Activated B cell treated with CpG ODN at 0.5 μM for 24 hours (primary cell): ENCODE measurements around the gene IFT74. TPM values are rescaled to one million over a fixed set of nuclear protein-coding genes. Genes with fewer than 3 reads are reported as not detected.
"Not testable (repeated sequence)": the region's sequence is repeated elsewhere in the genome, so short reads cannot be mapped to it uniquely, and the experiment has no call there.

Experiments
- ATAC-seq: fragments of 200-7000 bp; cut with Tn5 transposase; one replicate; pipeline ENCODE4 v1.10.0; 2021; ENCODE audit warnings: low read depth, mild to moderate bottlenecking, moderate library complexity
- CTCF ChIA-PET: fragments of 350-600 bp; sonication (Branson Sonifier 250); formaldehyde crosslinking; loops from one replicate; lab custom pipeline; 2021; ENCODE audit warnings: antibody characterized with exemption; lab: Charles Lee
- POLR2A ChIA-PET: fragments of 350-600 bp; sonication (Branson Sonifier 250); formaldehyde crosslinking; loops from one replicate; lab custom pipeline; 2021; ENCODE audit warnings: antibody characterized with exemption; lab: Charles Lee
- DNase-seq: peaks from one replicate; pipeline ENCODE4 v3.0.0; 2022
- H3K27ac Mint-ChIP-seq: one replicate; pipeline ENCODE4 v1.8.0; 2020; ENCODE audit warnings: mixed read lengths
- H3K27me3 Mint-ChIP-seq: one replicate; pipeline ENCODE4 v1.8.0; 2021; ENCODE audit warnings: mixed read lengths
- H3K36me3 Mint-ChIP-seq: one replicate; pipeline ENCODE4 v1.8.0; 2021; ENCODE audit warnings: low read depth, mixed read lengths
- H3K4me1 Mint-ChIP-seq: one replicate; pipeline ENCODE4 v1.8.0; 2021; ENCODE audit warnings: mixed read lengths
- H3K4me3 Mint-ChIP-seq: one replicate; pipeline ENCODE4 v1.8.0; 2020; ENCODE audit warnings: mild to moderate bottlenecking, mixed read lengths
- H3K9me3 Mint-ChIP-seq: one replicate; pipeline ENCODE4 v1.8.0; 2020; ENCODE audit warnings: mixed read lengths
- intact Hi-C: fragments of 100-400 bp; cut with micrococcal nuclease; formaldehyde crosslinking; loops from one replicate; pipeline ENCODE4 v1.15.1; 2024
- total RNA-seq: library from RNA; stranded (reverse); gene quantifications from 2 replicates; pipeline ENCODE4 v1.2.3, GENCODE V29; 2022
- TF ChIP-seq, protein P1 (sequence below): fragments of 200-600 bp; IDR thresholded peaks from one replicate; pipeline ENCODE4 v1.8.0; 2022; ENCODE audit warnings: antibody characterized with exemption, mild to moderate bottlenecking

IFT74 gene
- total RNA-seq, 1 donor from 2014 or later = 14.3 TPM

DNA sequence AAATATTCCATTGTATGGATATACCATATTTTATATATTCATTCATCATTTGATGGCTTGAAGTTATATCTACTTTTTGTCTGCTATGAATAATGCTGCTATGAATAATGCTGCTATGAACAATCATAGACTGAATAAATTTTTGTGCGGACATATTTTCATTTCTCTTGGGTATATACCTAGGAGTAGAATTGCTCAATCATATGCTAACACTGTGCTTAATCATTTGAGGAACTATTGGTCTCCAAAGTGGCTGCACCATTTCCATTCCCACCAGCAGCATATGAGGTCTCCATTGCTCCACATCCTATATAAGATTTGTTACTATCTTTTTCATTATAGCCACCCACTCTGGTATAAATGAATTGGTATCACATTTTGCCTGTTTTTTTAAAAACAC lies 134.5 kb downstream of the IFT74 start:
- Mint-ChIP-seq H3K4me3 (no peak overlapping the region), H3K27ac (no peak overlapping the region), H3K4me1 (no peaks in the 10 kb centered on the region), H3K27me3 (peaks cover 11% of the 10 kb centered on the region), H3K36me3 (no peaks in the 10 kb centered on the region), H3K9me3 (no peaks in the 10 kb centered on the region)
- ChIA-PET CTCF (no interaction called here), POLR2A (no interaction called here)
- TF ChIP-seq, protein P1, sequence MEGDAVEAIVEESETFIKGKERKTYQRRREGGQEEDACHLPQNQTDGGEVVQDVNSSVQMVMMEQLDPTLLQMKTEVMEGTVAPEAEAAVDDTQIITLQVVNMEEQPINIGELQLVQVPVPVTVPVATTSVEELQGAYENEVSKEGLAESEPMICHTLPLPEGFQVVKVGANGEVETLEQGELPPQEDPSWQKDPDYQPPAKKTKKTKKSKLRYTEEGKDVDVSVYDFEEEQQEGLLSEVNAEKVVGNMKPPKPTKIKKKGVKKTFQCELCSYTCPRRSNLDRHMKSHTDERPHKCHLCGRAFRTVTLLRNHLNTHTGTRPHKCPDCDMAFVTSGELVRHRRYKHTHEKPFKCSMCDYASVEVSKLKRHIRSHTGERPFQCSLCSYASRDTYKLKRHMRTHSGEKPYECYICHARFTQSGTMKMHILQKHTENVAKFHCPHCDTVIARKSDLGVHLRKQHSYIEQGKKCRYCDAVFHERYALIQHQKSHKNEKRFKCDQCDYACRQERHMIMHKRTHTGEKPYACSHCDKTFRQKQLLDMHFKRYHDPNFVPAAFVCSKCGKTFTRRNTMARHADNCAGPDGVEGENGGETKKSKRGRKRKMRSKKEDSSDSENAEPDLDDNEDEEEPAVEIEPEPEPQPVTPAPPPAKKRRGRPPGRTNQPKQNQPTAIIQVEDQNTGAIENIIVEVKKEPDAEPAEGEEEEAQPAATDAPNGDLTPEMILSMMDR = no peak
- intact Hi-C loops = no loop called here
- ATAC-seq (no peak), DNase-seq (no peak)

GRCh38 chr9:27092496-27092895 lies 136.3 kb downstream of the IFT74 start:
- H3K4me1 Mint-ChIP-seq, H3K4me3 Mint-ChIP-seq, CTCF ChIA-PET, intact Hi-C loops, DNase-seq, POLR2A ChIA-PET, H3K9me3 Mint-ChIP-seq, H3K27ac Mint-ChIP-seq, H3K36me3 Mint-ChIP-seq, ATAC-seq: not testable (repeated sequence)
- peaks cover 11% of the 10 kb centered on the region for H3K27me3 Mint-ChIP-seq

GRCh38 chr9:27093384-27094067 lies 137.3 kb downstream of the IFT74 start:
- H3K36me3 Mint-ChIP-seq, H3K4me1 Mint-ChIP-seq, ATAC-seq, DNase-seq, intact Hi-C loops, POLR2A ChIA-PET, CTCF ChIA-PET, H3K4me3 Mint-ChIP-seq, H3K27ac Mint-ChIP-seq, H3K9me3 Mint-ChIP-seq: not testable (repeated sequence)
- peaks cover 13% of the 10 kb centered on the region for H3K27me3 Mint-ChIP-seq

GRCh38 chr9:27094640-27095298 lies 138.6 kb downstream of the IFT74 start:
- Mint-ChIP-seq H3K27ac (no peak overlapping the region), H3K9me3 (no peaks in the 10 kb centered on the region), H3K27me3 (peaks cover 13% of the 10 kb centered on the region), H3K36me3 (no peaks in the 10 kb centered on the region), H3K4me3 (no peak overlapping the region), H3K4me1 (no peaks in the 10 kb centered on the region)
- DNase-seq = no peak
- no peak for ATAC-seq
- intact Hi-C loops = no loop called here
- CTCF ChIA-PET = no interaction called here
- TF ChIP-seq, protein P1 = no peak
- POLR2A ChIA-PET = no interaction called here

DNA sequence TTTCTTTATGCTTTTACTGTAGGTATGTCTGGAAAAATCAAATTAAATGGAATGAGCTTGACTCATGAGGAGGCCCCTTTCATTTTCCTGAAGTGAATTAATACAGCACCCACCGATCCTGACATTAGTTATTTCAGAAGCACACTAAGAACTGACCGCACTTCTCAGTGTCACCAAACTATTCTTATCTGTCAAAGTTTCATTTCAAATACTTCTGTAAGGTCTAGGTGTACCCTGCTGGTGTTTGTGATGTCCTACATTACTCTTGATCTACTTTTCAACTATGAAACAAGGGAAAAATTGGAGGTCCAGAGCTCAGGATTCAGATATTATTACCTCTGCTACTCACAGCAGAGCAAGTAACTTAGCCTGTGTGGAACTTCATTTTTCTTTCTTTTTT lies 151.0 kb downstream of the IFT74 start:
- Mint-ChIP-seq H3K9me3 (no peaks in the 10 kb centered on the region), H3K36me3 (no peaks in the 10 kb centered on the region), H3K4me3 (no peak overlapping the region), H3K4me1 (no peaks in the 10 kb centered on the region), H3K27me3 (peaks cover 3% of the 10 kb centered on the region), H3K27ac (no peak overlapping the region)
- ChIA-PET CTCF (no interaction called here), POLR2A (no interaction called here)
- TF ChIP-seq, protein P1 = no peak
- DNase-seq (no peak), ATAC-seq (no peak)
- intact Hi-C loops = no loop called here

DNA sequence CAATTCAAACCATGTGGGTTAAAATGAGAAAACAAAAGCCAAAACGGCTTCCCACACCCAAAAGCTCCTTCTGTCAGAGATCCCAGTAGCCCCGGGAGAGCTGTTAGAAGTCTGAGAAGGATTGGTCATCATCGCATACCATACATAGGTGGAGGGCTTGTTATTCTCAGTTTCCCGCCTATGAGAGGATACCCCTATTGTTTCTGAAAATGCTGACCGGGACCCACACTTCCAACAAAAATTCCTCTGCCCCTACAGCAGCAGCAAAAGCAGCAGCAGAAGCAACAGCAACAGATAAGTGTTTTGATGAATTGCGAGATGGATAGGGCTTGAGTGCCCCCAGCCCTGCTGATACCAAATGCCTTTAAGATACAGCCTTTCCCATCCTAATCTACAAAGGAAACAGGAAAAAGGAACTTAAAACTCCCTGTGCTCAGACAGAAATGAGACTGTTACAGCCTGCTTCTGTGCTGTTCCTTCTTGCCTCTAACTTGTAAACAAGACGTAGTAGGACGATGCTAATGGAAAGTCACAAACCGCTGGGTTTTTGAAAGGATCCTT lies 152.8 kb downstream of the IFT74 start, which contains the start of gene TEK:
TEK (plus strand) TSS at position 245 of the 561 bp plus-strand sequence. CDS start 366 bp downstream, outside the sequence.
- Mint-ChIP-seq H3K36me3 (no peaks in the 10 kb centered on the region), H3K9me3 (no peaks in the 10 kb centered on the region), H3K4me3 (no peak within 1 kb of the TSS), H3K27ac (no peak within 1 kb of the TSS), H3K4me1 (no peaks in the 10 kb centered on the region), H3K27me3 (peaks cover 3% of the 10 kb centered on the region)
- intact Hi-C loops = no loop called here
- TF ChIP-seq, protein P1 = no peak
- DNase-seq (no peak), ATAC-seq (no peak)
- ChIA-PET CTCF (no interaction called here), POLR2A (no interaction called here)
